Mesenteric fat pad (tissue), 1 donor: ENCODE measurements around the gene TMIE. TPM values are rescaled to one million over a fixed set of nuclear protein-coding genes. Genes with fewer than 3 reads are reported as not detected.

Experiments used
- DNase-seq: peaks from one replicate; pipeline ENCODE4 v3.0.0-alpha.2; 2020; ENCODE audit warnings: low spot score
- total RNA-seq: library from RNA; stranded (reverse); fragmentation: NEBNext Ultra II Directional; extraction: Animal tissue kit (Norgen Biotek cat#: 25700); gene quantifications from one replicate; pipeline ENCODE4 v1.2.1, GENCODE V29; 2021
- donor health status: DM: yes; HTN: yes; CAD: no.

The TMIE gene
- total RNA-seq, 1 donor from 2014 or later: 0.19 TPM

DNA sequence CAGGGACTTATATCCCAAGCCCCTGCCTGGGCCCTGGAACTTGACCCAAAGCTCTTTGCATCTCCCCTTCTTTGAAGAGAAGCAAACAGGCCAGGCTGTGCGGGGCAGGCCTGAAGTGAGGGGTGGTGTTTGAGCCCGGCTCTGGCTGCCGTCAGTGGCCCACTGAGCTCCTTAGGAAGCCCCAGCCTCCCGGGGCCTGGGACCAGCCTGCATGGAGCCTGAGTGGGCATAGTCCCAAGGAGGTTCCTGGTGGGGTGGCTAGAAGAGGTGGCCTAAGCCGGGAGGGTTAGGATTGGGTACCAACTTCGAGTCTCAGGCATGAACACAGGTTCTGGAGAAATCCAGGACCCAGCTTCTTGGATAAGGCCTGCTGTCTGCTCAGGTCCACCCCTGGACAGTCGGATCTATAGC is 6.4 kb downstream of the TMIE start:
- peak; percentile 77 for DNase-seq

GRCh38 chr3:46708401-46709156 is 7.4 kb downstream of the TMIE start:
- peak; percentile 65 for DNase-seq

- DNase-seq: no peak
Measured at GRCh38 chr3:46709157-46709654, 8.0 kb downstream of the TMIE start.

GRCh38 chr3:46709721-46710120 is 8.5 kb downstream of the TMIE start:
- DNase-seq: no peak

- no peak for DNase-seq
Measured at GRCh38 chr3:46710229-46710628, 9.0 kb downstream of the TMIE start.

- DNase-seq: no peak
Measured at GRCh38 chr3:46710671-46711295, 9.6 kb downstream of the TMIE start.

DNA sequence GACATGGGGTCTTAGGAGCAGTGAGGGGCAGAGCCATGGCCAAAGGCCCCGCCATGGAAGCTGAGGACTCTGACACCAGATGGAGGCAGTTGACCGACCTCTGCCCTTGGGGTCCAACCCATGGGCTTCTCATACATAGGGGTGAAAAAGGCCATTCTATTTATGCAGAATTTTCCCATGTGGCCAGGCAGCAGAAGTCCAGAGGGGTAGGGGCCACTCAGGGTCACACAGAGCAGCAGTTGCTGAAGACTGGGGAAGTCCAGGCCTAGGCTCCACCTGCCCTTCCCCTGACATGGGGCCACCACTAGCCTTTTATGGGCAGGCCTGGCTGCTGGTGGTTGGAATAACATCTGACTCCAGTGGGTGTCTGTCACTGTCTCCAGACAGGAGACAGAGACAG is 10.1 kb downstream of the TMIE start:
- DNase-seq: no peak

GRCh38 chr3:46711760-46712159 is 10.6 kb downstream of the TMIE start:
- peak; percentile 53 for DNase-seq

DNA sequence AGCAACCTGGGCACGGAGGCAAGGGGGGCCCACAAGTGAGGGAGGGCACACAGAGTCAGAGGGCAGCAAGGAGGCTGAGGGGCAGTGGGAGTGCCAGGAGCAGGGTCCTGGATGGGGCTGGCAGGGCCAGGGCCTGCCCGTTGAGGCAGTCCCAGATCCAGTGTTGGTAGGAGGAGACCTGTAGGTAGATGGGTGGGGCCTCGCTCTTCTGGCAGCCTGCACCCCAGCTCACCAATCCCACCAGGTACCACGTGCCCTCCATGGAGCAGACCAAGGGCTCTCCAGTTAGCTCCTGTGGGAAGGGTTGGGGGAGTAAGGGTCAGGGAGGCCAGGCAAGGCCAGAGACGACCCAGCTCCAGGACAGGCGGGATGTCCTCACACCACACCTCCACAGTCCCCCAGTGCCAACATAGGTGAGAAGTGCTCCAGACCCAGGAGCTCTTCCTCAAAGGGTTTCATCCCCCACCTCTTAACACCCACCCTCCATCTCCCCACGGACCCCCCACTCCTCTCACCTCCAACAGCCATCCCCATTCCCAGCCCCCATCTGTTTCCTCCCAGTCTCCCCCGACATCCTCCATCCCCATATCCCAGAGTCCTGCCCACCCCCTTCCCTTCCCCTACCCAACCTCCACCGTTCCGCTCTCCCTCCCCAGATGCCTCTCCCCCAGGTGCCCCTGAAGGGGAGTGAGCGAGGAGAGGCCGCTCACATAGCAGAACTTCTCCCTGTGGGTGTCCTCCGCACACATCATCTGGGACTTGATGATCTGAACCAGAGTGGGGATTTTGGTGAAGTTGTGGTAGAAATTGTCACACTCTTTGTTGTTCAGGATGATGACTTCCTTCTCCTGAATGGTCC is 11.2 kb downstream of the TMIE start:
- DNase-seq: peak; percentile 71

DNA sequence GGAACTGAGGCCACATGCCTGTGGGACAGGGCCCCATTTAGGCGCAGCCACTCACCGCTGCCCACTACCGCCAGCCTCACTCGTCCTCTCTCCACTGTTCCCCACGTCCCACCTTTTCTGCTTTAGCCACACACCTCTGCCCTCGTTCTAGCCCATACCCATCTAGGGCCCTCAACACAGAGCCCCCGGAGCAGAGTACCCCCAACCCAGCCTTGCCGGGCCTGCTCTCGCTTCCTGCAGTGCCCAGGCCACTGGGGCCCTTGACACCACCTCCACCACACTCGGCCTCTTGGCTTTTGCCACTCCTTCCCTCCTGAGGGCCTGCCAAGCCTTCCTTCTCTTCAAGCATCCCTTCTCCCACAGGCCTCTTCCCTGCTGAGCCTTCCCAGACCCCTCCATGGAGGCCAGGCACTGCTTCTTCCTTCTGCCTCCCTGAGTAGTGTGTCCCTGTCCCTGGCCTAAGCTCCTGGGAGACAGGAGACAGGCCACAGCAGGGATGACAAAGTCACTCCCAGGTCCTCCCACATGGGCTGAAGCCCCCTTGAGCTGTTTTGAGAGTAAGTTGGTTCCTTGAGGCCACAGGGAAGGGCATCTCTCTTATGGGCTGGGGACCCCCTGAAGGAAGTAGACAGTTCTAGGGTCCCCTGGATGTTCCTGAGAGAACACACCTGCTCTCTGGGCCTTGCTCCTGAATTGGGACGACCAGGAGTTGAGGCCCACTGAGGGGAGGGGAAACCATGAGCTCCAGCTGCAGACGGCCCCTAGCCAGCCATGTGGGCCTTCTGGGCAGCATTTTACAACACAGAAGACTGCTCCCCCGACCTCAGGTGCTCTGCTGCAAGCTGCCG is 12.1 kb downstream of the TMIE start:
- peak; percentile 83 for DNase-seq

DNA sequence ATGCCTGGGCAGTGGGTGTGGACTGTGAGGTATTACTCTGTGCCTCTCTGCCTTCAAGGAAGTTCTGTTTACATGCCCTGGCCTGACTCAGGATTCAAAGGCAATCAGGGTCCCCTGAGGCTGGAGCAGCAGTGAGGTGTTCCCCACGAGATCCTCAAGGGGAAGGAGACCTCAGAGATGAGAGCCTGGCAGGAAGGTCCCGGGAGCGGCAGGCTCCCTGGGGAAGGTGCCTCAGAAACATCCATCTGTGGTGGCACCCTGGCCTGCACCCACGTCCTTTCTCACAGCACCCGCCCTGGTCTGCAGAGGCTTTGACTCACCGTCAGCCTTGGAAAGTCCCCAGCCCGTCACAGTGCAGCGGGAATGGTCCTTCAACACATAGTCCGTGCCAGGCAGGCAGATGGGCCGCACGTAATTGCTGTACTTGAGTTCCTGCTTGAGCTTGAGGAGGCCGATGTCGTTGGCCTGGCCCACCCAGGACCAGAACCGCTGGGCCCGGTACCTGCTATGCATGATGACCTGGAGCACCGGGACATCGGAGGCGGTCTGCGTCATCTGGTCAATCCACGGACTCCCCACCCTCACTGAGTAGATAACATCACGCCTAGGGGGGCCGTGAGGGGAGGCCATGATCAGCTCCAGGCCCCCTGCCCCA is 12.8 kb downstream of the TMIE start:
- peak; percentile 81 for DNase-seq

DNA sequence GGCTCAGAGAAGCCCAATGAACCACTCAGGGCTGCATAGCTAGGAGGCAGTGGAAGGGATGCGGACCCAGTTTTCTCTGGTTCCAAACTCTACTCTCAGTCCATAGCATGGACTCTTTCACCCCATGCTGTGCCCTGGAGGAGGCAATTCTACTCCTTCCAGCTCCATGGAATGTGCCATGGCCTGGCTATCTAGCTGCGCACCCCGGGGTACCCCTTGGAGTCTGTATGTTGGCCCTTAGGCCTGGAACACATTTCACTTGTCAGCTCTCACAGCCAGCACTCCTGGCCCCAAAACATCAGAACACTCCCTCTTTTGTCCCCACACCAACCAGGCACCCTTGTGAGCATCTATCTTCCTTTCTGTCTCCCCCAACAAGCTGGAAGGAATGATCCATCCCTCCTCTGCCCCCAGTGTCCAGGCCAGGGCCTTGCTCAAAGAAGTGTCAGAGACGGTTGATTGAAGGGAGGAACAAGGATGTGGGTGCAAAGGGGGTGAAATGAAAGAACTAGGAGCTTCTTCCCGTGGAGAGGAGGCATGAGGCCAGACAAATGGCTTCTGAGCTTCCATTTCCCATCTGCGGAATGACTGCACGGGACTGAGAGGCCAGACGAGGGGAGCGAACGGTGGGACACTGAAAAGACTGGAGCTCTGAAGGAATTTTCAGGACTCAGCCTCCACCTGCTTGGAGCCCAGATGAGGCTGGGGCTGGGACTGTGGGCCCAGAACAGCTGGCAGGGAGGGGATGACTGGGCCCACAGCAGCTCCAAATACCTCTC is 13.7 kb downstream of the TMIE start:
- peak; percentile 72 for DNase-seq

- DNase-seq: peak; percentile 59
Measured at GRCh38 chr3:46715507-46716175, 14.4 kb downstream of the TMIE start.

GRCh38 chr3:46716461-46717441 is 15.6 kb downstream of the TMIE start:
- DNase-seq: peak; percentile 62

- DNase-seq: peak; percentile 79
Measured at GRCh38 chr3:46717447-46718231, 16.4 kb downstream of the TMIE start, which contains the start of gene PRSS50. Gene PRSS50, minus strand, starts transcription at chr3:46717869. Its CDS starts 45 bp downstream, at chr3:46717824.

GRCh38 chr3:46719044-46719565 is 17.9 kb downstream of the TMIE start:
- DNase-seq: peak; percentile 41
